Measurements from ENCODE around the gene CD4.

Gene CD4

DNA sequence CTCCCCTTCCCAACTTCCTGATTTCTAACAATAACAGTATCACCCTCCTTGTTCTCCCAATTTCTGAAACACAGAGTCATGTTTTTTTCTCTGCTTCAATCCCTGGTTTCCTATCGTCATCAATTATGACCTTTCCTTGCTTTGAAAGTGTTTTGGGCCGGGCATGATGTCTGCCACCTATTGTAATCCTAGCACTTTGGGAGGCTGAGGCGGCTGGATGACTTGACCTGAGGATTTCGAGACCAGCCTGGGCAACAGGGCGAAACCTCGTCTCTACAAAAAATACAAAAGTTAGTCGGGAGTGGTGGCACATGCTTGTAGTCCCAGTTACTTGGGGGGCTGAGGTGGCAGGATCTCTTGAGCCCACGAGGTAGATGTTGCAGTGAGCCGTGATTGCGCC lies 19.7 kb downstream of the CD4 start:
- in situ Hi-C loops (cut with HindIII; ENCODE audit: low sequenced_read_pairs): no loop called here

DNA sequence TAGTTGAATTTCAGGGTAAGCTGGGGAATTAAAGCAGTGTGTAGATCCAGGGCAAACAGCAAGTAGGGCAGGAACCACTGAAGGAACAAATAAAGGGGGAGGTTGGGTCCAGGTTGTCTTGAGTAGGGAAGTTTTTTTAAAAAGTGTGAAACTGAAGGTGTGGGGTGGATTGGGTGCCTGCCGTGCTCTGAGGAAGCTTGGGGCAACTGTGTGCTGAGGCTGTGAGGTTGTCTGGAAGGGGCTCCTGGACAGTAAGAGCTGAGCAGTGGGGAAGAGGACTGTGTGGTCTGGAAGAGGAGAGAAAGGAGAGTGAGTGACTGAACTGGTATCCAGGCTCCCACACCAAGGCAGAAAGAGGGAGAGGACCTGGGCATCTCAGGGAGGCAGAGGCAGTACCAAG lies 21.4 kb downstream of the CD4 start:
- in situ Hi-C loops (cut with HindIII; ENCODE audit: low sequenced_read_pairs): no loop called here

DNA sequence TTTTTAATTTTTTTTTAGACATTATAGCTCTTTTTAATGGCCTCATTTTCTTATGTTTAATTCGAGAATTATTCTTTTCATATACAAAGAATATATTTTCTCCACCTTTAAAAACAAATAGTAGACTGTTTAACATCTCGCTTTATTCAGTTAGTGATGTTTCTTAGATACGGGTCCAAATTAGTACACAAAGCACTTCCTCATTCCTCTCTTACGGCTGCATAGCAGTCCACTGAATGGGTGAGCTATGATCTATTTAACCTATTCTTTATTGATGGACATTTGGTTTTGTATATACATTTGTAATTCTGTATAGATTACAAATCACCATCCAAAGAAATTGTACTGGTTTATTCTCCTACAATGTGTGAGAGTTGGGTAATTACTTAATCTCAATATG lies 24.0 kb downstream of the CD4 start:
- in situ Hi-C loops (cut with HindIII; ENCODE audit: low sequenced_read_pairs): no loop called here

DNA sequence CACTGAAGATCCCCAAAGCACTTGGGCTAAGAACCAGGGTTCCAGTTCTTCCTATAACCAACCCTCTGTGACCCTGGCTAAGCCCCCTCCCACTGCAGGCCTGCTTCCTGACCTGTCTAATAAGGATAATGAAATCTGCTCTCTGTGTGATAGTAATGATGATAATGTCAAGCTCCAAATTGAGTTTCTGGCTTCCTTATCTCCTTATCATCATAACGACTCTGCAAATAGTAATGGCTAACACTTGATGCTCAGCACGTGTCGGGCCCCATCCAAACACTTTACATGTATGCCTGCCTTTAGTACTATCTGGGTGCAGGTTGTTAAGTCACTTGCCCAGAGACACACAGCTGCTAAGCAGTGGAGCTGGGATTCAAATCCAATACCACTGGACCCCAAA lies 27.3 kb downstream of the CD4 start:
- in situ Hi-C loops (cut with HindIII; ENCODE audit: low sequenced_read_pairs): no loop called here

DNA sequence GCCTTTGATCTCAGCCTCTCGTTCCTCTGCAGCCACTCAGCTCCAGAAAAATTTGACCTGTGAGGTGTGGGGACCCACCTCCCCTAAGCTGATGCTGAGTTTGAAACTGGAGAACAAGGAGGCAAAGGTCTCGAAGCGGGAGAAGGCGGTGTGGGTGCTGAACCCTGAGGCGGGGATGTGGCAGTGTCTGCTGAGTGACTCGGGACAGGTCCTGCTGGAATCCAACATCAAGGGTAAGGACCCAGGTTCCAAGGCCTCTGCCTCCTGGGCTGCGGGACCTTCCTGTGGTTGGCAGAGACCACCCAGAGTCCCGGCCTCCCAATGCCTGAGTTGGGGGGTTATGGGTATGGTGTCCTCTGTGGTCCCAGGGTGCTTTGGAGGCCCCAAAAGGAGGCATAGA lies 27.8 kb downstream of the CD4 start:
- in situ Hi-C loops (cut with HindIII; ENCODE audit: low sequenced_read_pairs): no loop called here

- in situ Hi-C loops (cut with HindIII; ENCODE audit: low sequenced_read_pairs): no loop called here
These were observed 28.4 kb downstream of the CD4 start for GRCh38 chr12:6817662-6818157.

DNA sequence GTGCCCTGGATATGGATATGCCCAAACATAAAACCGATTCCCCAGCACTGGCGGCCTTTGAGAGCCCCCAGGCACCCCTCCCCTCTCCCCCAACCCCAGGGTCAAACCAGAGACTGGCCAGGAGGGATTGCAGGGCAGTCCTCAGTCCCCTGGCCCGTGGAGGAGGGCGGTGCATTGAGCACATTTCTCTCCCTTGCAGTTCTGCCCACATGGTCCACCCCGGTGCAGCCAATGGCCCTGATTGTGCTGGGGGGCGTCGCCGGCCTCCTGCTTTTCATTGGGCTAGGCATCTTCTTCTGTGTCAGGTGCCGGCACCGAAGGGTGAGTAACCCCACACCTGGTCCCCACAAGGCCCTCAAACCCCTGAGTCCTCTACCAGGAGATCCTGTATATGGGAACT lies 28.9 kb downstream of the CD4 start:
- in situ Hi-C loops (cut with HindIII; ENCODE audit: low sequenced_read_pairs): no loop called here

DNA sequence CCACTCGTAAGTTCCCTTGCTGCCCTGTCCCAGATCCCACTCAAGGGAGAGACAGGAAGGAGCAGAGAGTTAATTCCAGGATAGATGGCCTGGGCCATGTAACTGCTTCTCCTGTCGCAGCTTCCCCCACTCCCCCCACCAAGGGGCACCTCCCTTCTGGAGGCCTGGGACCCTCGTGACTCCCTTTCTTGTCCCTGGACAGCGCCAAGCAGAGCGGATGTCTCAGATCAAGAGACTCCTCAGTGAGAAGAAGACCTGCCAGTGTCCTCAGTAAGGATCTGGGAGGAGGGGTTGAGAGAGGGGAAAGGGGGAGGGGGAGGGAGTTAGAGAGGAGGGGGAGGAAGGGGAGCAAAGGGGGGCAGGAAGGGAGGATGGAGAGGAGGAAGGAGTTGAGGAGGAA lies 29.3 kb downstream of the CD4 start:
- in situ Hi-C loops (cut with HindIII; ENCODE audit: low sequenced_read_pairs): no loop called here

- in situ Hi-C loops (cut with HindIII; ENCODE audit: low sequenced_read_pairs): no loop called here
These were observed 30.0 kb downstream of the CD4 start for GRCh38 chr12:6819106-6820030.

DNA sequence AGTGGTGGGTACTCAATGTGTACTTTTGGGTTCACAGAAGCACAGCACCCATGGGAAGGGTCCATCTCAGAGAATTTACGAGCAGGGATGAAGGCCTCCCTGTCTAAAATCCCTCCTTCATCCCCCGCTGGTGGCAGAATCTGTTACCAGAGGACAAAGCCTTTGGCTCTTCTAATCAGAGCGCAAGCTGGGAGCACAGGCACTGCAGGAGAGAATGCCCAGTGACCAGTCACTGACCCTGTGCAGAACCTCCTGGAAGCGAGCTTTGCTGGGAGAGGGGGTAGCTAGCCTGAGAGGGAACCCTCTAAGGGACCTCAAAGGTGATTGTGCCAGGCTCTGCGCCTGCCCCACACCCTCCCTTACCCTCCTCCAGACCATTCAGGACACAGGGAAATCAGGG lies 30.8 kb downstream of the CD4 start:
- in situ Hi-C loops (cut with HindIII; ENCODE audit: low sequenced_read_pairs): no loop called here

GRCh38 chr12:6821591-6822425 lies 32.5 kb downstream of the CD4 start, which contains the start of gene GPR162:
TSS of gene GPR162 (plus strand) at chr12:6821821. CDS start at chr12:6823899, 2,078 bp downstream.
- in situ Hi-C loops (cut with HindIII; ENCODE audit: low sequenced_read_pairs): no loop called here

GRCh38 chr12:6822426-6823135 lies 33.3 kb downstream of the CD4 start:
- in situ Hi-C loops (cut with HindIII; ENCODE audit: low sequenced_read_pairs): no loop called here

GRCh38 chr12:6823182-6824084 lies 34.1 kb downstream of the CD4 start:
- in situ Hi-C loops (cut with HindIII; ENCODE audit: low sequenced_read_pairs): no loop called here

GRCh38 chr12:6824085-6824775 lies 34.9 kb downstream of the CD4 start:
- in situ Hi-C loops (cut with HindIII; ENCODE audit: low sequenced_read_pairs): no loop called here

DNA sequence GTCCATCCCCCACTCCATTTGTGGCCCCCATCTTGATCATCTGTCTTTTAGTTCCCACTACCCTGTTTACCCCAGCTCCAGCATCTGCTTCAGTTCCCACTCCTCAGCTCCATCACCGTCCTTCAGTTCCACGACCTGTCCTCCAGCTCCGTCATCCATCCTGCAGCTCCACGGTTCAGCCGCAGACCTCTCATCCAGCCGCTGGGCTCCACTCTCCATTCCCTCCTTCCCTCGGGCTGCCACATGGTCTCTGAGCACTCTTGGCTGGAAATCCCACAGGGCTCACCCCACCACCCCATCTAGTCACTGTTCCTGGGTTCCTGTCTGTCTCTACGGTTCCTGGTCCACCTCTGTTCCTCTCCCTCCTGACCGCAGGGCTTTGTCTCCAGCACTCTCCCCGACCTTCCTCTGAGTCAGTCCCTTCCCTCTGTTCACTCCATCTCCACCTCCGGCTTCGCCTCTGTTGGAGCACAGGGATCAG lies 35.6 kb downstream of the CD4 start:
- in situ Hi-C loops (cut with HindIII; ENCODE audit: low sequenced_read_pairs): no loop called here

DNA sequence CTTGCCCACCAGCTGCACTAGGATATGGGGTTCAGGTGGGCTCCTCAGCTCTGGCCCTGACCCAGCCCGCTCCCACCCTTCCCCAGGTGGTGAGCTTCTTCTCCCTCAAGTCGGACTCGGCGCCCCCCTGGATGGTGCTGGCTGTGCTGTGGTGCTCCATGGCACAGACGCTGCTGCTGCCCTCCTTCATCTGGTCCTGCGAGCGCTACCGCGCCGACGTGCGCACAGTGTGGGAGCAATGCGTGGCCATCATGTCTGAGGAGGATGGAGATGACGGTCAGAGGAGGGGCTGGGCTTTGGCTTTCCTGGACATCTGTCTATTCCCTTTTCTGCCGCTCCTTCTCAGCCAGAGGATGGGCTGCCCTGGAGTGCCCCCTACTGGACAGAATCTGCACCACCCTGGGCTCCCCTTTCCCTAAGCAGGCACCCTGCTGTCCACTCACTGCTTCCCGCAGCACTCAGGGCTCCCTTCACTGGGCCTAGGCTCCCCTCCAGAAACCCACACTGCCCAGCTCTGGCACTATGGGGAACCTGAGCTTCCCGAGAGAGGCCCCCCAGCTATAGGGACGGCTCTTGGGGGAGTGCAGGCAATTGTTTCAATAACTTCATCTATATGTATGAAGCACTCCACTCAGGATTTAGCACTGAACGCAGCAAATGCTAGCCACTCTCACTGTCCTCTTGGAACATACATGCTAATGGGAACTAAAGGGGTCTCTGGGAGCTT lies 36.2 kb downstream of the CD4 start:
- in situ Hi-C loops (cut with HindIII; ENCODE audit: low sequenced_read_pairs): no loop called here

- in situ Hi-C loops (cut with HindIII; ENCODE audit: low sequenced_read_pairs): no loop called here
These were observed 36.9 kb downstream of the CD4 start for GRCh38 chr12:6826125-6826733.

- in situ Hi-C loops (cut with HindIII; ENCODE audit: low sequenced_read_pairs): no loop called here
These were observed 37.6 kb downstream of the CD4 start for GRCh38 chr12:6826734-6827436.
